K562 (cell line): ENCODE results near the gene HRH1. TPM values are rescaled to one million over a fixed set of nuclear protein-coding genes. Genes with fewer than 3 reads are reported as not detected.

Source experiments
- ATAC-seq: fragments of 200-7000 bp; cut with Tn5 transposase; 3 replicates; pipeline ENCODE4 v1.9.1; 2020; ENCODE audit warnings: moderate library complexity
- BruUV-seq: library from RNA; stranded (reverse); fragments of 400-500 nt; replicated peaks from 2 replicates; lab custom pipeline; 2021; lab: Mats Ljungman, UMichigan
- CTCF ChIA-PET: fragments of 300-600 bp; formaldehyde crosslinking; extraction: SDS; loops from one replicate; lab custom pipeline; 2021; ENCODE audit warnings: low intra/inter-chr PET ratio; lab: Yijun Ruan, JAX
- POLR2A ChIA-PET: fragments of 300-600, 350-650 bp; sonication (Branson Sonifier 250); formaldehyde crosslinking; extraction: SDS; loops from one replicate; lab custom pipeline; 2021; ENCODE audit warnings: antibody characterized with exemption, inconsistent platforms; lab: Yijun Ruan, JAX
- DNase-seq, 4 experiments: peaks; one replicate each; pipeline versions ENCODE4 v3.0.0 to v3.0.0-alpha.2; 2011 to 2018; ENCODE audit warnings: low spot score in 3 of 4, mixed read lengths in 3 of 4; ENCODE audit errors: extremely low read depth in 1 of 4
- FAIRE-seq: peaks from 2 replicates; lab custom pipeline; 2011; peaks lifted over from hg19 to GRCh38; lab: Jason Lieb, UNC
- H2AFZ ChIP-seq: 2 replicates; pipeline ENCODE4 v1.6.0; 2011; ENCODE audit warnings: low read depth, low read length, control low read depth, inconsistent platforms
- H3K27ac ChIP-seq: fragments of 200-600 bp; 3 replicates; pipeline ENCODE4 v1.8.0; 2011; ENCODE audit warnings: low read depth, mild to moderate bottlenecking, control low read depth, inconsistent platforms, low read length, moderate library complexity, mixed read lengths; ENCODE audit errors: extremely low read depth
- H3K27me3 ChIP-seq, 2 experiments: fragments of 300-600 bp in 1 of 2; 2 replicates in 1 of 2; 3 replicates in 1 of 2; pipeline versions ENCODE4 v1.6.0 to v1.8.0; 2011; ENCODE audit warnings: inconsistent platforms in 2 of 2, low read length in 2 of 2, mild to moderate bottlenecking in 1 of 2, mixed read lengths in 1 of 2, moderate library complexity in 1 of 2; ENCODE audit not compliant: control insufficient read depth in 2 of 2, insufficient read depth in 2 of 2
- H3K36me3 ChIP-seq: fragments of 300-600 bp; 3 replicates; pipeline ENCODE4 v1.8.0; 2011; ENCODE audit warnings: mild to moderate bottlenecking, low read length, inconsistent platforms; ENCODE audit not compliant: control insufficient read depth, insufficient read depth
- H3K4me1 ChIP-seq, 2 experiments: fragments of 200-600 bp in 1 of 2; replicated peaks in 1 of 2; 2 replicates in 1 of 2; 3 replicates in 1 of 2; pipeline versions ENCODE4 v1.5.1 to v1.8.0; 2011; ENCODE audit warnings: inconsistent platforms in 2 of 2, low read length in 2 of 2, mild to moderate bottlenecking in 1 of 2, mixed read lengths in 1 of 2, moderate library complexity in 1 of 2; ENCODE audit not compliant: control insufficient read depth in 2 of 2, insufficient read depth in 2 of 2
- H3K4me2 ChIP-seq: 2 replicates; pipeline ENCODE4 v1.6.1; 2011; ENCODE audit warnings: low read length, control low read depth, inconsistent platforms, mixed read lengths; ENCODE audit not compliant: insufficient read depth
- H3K4me3 ChIP-seq: fragments of 200-600 bp; sonication (generic), shearing (Covaris generic); 2 replicates; pipeline ENCODE4 v1.5.1; 2016; ENCODE audit warnings: control low read depth, inconsistent platforms
- H3K79me2 ChIP-seq: fragments of 200-600 bp; 3 replicates; pipeline ENCODE4 v1.8.0; 2011; ENCODE audit warnings: low read length, inconsistent platforms; ENCODE audit not compliant: control insufficient read depth, insufficient read depth
- H3K9ac ChIP-seq, 2 experiments: 2 replicates each; pipeline versions ENCODE4 v1.6.0 to v1.6.1; 2011; ENCODE audit warnings: low read depth in 2 of 2, low read length in 2 of 2, control low read depth in 1 of 2, inconsistent platforms in 1 of 2, mild to moderate bottlenecking in 1 of 2, mixed read lengths in 1 of 2; ENCODE audit not compliant: insufficient read depth in 1 of 2
- H3K9me1 ChIP-seq: one replicate; pipeline ENCODE4 v1.6.0; 2011; ENCODE audit warnings: inconsistent platforms, mild to moderate bottlenecking, low read length, moderate library complexity; ENCODE audit not compliant: control insufficient read depth, insufficient read depth
- H3K9me3 ChIP-seq: replicated peaks from 2 replicates; pipeline ENCODE4 v1.5.1; 2011; ENCODE audit warnings: low read depth, low read length, inconsistent platforms; ENCODE audit not compliant: control insufficient read depth, insufficient read depth
- H4K20me1 ChIP-seq: replicated peaks from 2 replicates; pipeline ENCODE4 v1.6.1; 2011; ENCODE audit warnings: low read length, inconsistent platforms, mixed read lengths; ENCODE audit not compliant: control insufficient read depth, insufficient read depth
- ARHGAP35 ChIP-seq: fragments of 450-650 bp; IDR thresholded peaks from 2 replicates; pipeline ENCODE4 v1.6.1; 2018; ENCODE audit not compliant: partially characterized antibody
- BDP1 ChIP-seq: IDR thresholded peaks from 3 replicates; pipeline ENCODE4 v1.6.1; 2011; ENCODE audit not compliant: insufficient read length, insufficient read depth
- C11orf30 ChIP-seq: fragments of 450-650 bp; IDR thresholded peaks from 2 replicates; pipeline ENCODE4 v1.6.1; 2016; ENCODE audit warnings: low read depth, mild to moderate bottlenecking
- DACH1 ChIP-seq: fragments of 450-650 bp; IDR thresholded peaks from 2 replicates; pipeline ENCODE4 v1.6.1; 2018; ENCODE audit not compliant: partially characterized antibody
- HDAC1 ChIP-seq, 2 experiments: fragments of 450-650 bp; IDR thresholded peaks; 2 replicates each; pipeline ENCODE4 v1.6.1; 2016 to 2017; ENCODE audit warnings: inconsistent platforms in 1 of 2, mild to moderate bottlenecking in 1 of 2, moderate library complexity in 1 of 2
- MAFG ChIP-seq: fragments of 450-650 bp; conservative IDR thresholded peaks from 2 replicates; pipeline ENCODE4 v1.6.1; 2016; ENCODE audit warnings: missing genetic modification characterization, missing compliant biosample characterization
- NR3C1 ChIP-seq: sonication (generic); formaldehyde crosslinking; IDR thresholded peaks from 2 replicates; pipeline ENCODE4 v1.8.1; 2022; ENCODE audit warnings: missing genetic modification reagents
- PHTF2 ChIP-seq: fragments of 250-450 bp; sonication (Bioruptor Pico); IDR thresholded peaks from 2 replicates; pipeline ENCODE4 v1.5.0; 2021; ENCODE audit warnings: mild to moderate bottlenecking
- PML ChIP-seq: IDR thresholded peaks from 2 replicates; pipeline ENCODE4 v1.6.1; 2012; ENCODE audit warnings: low read length, inconsistent platforms
- SMARCA5 ChIP-seq: fragments of 450-650 bp; IDR thresholded peaks from 2 replicates; pipeline ENCODE4 v1.6.1; 2016
- SRSF9 ChIP-seq: fragments of 200-400 bp; formaldehyde crosslinking; IDR thresholded peaks from 2 replicates; pipeline ENCODE4 v1.6.1; 2017; ENCODE audit warnings: low read depth, low read length, borderline replicate concordance
- ZNF316 ChIP-seq: fragments of 450-650 bp; IDR thresholded peaks from 2 replicates; pipeline ENCODE4 v1.6.1; 2016
- ZNF717 ChIP-seq: fragments of 250-450 bp; sonication (Bioruptor Pico); IDR thresholded peaks from 2 replicates; pipeline ENCODE4 v1.5.0; 2021
- ZNF780A ChIP-seq: fragments of 250-450 bp; sonication (Bioruptor Pico); IDR thresholded peaks from 2 replicates; pipeline ENCODE4 v1.5.0; 2021; ENCODE audit warnings: mild to moderate bottlenecking
- WGBS: fragments of 100-300 bp; shearing (Covaris generic); methylation state at CpG from one replicate; pipeline ENCODE4 v1.1.6; 2016; ENCODE audit warnings: low coverage, mixed read lengths; ENCODE audit not compliant: insufficient coverage; ENCODE audit errors: missing lambda C conversion rate; 5-methylcytosine and 5-hydroxymethylcytosine counted together
- in situ Hi-C: fragments of 300-500 bp; cut with MboI; formaldehyde crosslinking; loops from 4 replicates; pipeline ENCODE4 v1.15.0; 2018; ENCODE audit warnings: inconsistent platforms, mixed read lengths
- intact Hi-C: fragments of 100-400 bp; cut with micrococcal nuclease; formaldehyde crosslinking; loops from 2 replicates; pipeline ENCODE4 v1.14.2; 2022
- polyA plus RNA-seq, 8 experiments: library from polyadenylated mRNA; depleted of rRNA in 4 of 8; stranded (reverse) in 5 of 8; unstranded in 3 of 8; fragments of >200 nt; fragmentation: Nextera tagmentation in 2 of 8; fragmentation: Illumina TruSeq in 1 of 8; extraction: Ambion mirVana in 2 of 8; extraction: Trizol in 1 of 8; gene quantifications; 2 replicates each; pipeline versions ENCODE4 v1.2.1 to v1.2.3, GENCODE V29; 2011 to 2014; ENCODE audit warnings: inconsistent platforms in 1 of 8, missing spikeins in 1 of 8
- total RNA-seq, 7 experiments: library from RNA; depleted of rRNA in 6 of 7; stranded (reverse); fragments of >200 nt in 6 of 7; fragmentation: Illumina TruSeq in 2 of 7; extraction: Trizol in 2 of 7; gene quantifications; 2 replicates each; pipeline versions ENCODE4 v1.2.1 to v1.2.3, GENCODE V29; 2011 to 2021; ENCODE audit warnings: low replicate concordance in 1 of 7
- TF ChIP-seq, protein P1 (sequence below): fragments of 450-650 bp; IDR thresholded peaks from 2 replicates; pipeline ENCODE4 v1.6.1; 2016; ENCODE audit warnings: borderline replicate concordance

HRH1 gene
- total and polyA plus RNA-seq, 9 of the 15 experiments (the other 6 are each of a cell fraction or from before 2014, with no cell fraction given), result 0.03 to 0.15 (median 0.06) TPM; not detected in 1

DNA sequence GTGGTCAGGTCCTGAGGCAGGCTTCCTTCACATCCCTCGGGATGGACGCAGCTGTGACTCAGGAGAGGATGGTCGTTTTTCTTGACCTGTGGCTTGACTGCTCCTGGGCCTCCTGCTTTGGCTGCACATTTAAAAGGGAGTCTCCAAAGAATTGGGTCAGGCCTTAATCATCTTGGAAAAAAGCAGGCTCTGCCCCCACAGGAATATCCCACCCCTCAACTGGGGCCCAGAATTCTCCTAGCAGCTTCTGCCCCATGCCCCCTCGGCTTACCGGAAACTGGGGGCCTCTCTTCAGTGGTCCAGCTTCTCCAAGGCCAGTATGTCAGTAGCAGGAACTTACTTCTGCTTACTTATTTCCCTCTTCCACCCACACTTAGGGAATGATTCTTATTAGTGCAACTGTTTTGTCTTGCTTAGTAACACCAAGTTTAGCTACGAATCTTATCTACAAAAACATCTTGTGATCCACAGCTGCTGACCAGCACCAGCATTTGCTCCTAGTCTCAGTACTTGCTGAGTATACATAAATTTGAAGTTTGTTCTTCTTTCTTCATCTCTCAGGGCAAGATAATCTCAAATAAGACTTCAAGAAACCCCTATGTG is 153.6 kb downstream of the HRH1 start:
- Histone ChIP-seq H4K20me1 (no peaks in the 10 kb centered on the region), H3K36me3 (peaks cover 74% of the 10 kb centered on the region), H3K79me2 (no peaks in the 10 kb centered on the region), H3K27me3 (no peaks in the 10 kb centered on the region), H3K4me2 (no peak overlapping the region), H3K4me3 (no peak overlapping the region), H2AFZ (no peak overlapping the region), H3K4me1 (peaks cover 0 to 12% of the 10 kb centered on the region in 2 experiments; a peak in 3 of 5 replicates), H3K9me3 (no peaks in the 10 kb centered on the region), H3K9ac (no peak overlapping the region), H3K27ac (no peak overlapping the region), H3K9me1 (peaks cover 3% of the 10 kb centered on the region)
- CTCF ChIA-PET, result no interaction called here
- ATAC-seq (no peak), DNase-seq (no peak), FAIRE-seq (no peak)
- in situ Hi-C loops, result no loop called here
- BruUV-seq, result no TSS peak
- TF ChIP-seq ZNF316 (peak; percentile 41; the same call in 1 of the 2 replicates), NR3C1 (CRISPR knock-in tag) (no peak), SMARCA5 (no peak), MAFG (tag) (0 out of 2 replicates have a peak, but pooled peaks have one; percentile 17), C11orf30 (peak; percentile 18; the same call in 1 of the 2 replicates), PHTF2 (CRISPR knock-in tag) (no peak), SRSF9 (no peak), ZNF780A (CRISPR knock-in tag) (no peak), PML (no peak), HDAC1 (IDR thresholded peaks at IDR 0.05) (no peak), BDP1 (no peak), ZNF717 (CRISPR knock-in tag) (no peak), DACH1 (no peak), ARHGAP35 (no peak)
- TF ChIP-seq, protein P1, sequence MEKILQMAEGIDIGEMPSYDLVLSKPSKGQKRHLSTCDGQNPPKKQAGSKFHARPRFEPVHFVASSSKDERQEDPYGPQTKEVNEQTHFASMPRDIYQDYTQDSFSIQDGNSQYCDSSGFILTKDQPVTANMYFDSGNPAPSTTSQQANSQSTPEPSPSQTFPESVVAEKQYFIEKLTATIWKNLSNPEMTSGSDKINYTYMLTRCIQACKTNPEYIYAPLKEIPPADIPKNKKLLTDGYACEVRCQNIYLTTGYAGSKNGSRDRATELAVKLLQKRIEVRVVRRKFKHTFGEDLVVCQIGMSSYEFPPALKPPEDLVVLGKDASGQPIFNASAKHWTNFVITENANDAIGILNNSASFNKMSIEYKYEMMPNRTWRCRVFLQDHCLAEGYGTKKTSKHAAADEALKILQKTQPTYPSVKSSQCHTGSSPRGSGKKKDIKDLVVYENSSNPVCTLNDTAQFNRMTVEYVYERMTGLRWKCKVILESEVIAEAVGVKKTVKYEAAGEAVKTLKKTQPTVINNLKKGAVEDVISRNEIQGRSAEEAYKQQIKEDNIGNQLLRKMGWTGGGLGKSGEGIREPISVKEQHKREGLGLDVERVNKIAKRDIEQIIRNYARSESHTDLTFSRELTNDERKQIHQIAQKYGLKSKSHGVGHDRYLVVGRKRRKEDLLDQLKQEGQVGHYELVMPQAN, result no peak
- POLR2A ChIA-PET, result no interaction called here
- WGBS, result 79% methylated on average over 6 of the region's 6 CpGs
- intact Hi-C loops, result no loop called here
